NCI-H2171 treated with DMSO at 0.1 percent for 48 hours (cell line): ENCODE measurements around the gene GALNT7.
"Not testable (repeated sequence)": the region's sequence is repeated elsewhere in the genome, so short reads cannot be mapped to it uniquely, and the experiment has no call there.

ENCODE experiments used
- DNase-seq: peaks from one replicate; lab custom pipeline; 2025; lab: John Stamatoyannopoulos, UW

Gene GALNT7

DNA sequence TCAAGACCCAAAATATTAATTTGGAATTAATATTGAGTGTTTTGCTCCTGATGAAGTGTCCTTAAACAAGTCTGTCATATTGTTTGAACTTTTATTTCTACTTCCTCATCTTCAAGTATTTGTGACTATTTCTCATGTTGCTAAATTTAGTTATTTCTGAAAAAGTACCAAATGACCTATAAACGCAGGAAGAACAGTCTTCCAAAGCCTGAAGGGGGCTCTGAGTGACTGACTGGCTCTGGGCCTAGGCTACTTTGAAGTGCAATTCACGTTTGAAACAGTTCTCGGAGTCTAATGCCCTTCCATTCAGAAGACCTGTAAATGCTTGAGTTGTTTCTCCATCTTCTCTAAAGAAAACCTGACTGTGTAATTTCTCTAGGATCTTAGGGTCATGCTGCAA lies 26.5 kb downstream of the GALNT7 start:
- no peak for DNase-seq

DNA sequence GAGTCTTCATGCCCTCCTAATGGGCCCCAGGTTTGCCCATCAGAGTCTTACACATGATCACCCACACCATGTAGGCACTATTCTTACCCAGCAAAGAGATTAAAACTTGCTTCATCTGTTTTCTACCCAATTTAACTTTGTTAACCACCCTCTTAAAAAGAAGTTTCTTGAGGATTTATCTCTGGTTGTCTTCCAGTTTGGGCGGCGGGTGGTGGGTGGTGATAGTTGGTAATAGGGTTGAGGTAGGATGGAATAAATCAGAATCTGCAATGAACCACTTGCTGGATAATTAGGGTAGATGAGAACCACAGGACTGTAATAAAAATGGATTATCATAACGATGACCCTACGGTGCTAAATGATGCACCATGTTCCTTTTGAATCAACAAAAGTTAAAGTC lies 30.9 kb downstream of the GALNT7 start:
- no peak for DNase-seq

DNA sequence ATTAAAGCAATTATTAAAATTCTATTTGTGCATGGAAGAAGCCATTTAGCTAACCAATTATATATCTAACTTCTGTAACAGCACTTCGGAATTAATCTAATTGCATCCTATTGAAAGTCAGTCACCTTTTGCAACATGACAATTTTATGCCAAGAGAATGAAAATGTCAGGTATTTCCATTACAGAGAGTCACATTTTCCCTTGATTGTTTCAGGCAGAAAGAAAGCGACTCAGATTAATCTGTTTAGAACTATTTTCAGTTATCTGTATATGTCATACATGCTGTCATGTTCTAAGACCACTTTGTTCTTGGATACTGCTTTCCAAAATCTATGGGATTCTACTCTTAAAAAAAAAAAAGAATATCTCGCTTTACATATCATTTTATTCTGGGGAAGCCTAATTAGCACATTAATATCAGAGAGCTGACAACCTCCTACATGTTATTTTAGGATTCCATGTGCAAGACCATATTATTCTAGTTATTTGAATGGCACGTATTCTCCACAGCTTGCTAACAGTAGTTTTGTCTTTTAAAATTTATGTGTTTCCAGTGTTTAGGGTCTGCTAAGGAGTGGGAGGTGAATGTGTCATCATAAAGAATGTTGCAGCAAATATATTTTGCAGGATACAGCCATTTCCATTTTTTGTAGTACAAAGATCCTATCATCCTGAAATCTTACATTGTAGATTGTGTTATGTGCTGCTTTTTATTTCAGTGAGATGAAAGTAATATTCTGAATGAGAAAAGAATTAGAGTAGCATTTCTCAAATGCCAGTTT lies 31.7 kb downstream of the GALNT7 start:
- no peak for DNase-seq

DNA sequence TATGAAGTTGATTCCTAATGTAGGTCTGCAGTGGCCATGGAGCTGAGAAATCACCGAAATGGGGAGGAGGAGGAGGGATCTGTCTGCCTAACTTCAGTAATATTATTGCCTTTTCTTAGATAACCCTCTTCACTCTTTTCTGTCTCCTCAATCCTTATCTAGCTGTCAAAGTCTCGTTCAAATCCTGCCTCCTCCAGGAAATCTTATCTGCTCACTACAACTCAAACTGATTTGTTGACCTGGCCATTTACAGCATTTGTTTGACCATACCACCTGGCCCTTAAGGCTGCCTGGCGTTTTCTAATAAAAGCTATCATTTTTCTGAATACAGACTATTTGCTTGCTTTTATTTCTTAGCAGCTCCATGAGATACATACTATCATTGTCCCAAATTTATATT lies 33.8 kb downstream of the GALNT7 start:
- no peak for DNase-seq

DNA sequence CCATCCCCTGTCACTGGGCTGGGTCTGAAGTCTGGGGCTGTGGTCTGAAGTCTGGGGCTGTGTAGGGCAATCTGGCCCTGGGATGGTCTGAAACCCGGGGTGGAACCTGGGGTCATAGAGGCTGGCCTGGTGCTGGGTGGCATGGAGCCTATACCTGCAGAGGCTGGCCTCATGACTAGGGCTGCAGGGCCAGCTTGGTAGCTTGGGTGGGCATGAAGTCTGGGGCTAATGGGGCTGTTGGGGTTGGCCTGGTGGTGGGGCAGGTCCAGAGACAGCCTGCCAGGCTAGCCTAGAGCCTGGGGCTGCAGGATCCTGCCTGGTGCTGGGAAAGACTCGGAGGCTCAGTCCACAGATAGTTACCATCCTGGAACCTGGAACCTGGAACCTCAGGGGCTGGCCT lies 37.0 kb downstream of the GALNT7 start:
- DNase-seq, result no peak

DNA sequence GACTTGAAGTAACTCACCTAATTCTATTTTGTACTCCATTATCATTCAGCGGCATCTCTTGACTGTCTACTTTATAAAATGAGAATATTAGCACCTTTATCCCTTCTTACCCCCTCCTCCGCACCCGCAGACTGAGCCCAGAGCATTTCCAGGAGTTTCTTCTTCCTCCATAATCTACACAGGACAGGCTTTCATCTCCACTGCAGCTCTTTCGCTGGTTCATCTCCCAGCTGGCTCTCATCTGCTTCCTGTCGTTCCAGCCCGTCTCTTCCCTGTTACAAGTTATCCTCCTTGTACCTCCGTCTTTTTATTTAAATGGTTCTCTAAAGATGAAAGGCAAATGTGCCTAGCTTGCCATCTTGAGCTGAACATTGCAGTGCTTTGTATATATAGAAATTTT lies 39.8 kb downstream of the GALNT7 start:
- DNase-seq, result no peak

DNA sequence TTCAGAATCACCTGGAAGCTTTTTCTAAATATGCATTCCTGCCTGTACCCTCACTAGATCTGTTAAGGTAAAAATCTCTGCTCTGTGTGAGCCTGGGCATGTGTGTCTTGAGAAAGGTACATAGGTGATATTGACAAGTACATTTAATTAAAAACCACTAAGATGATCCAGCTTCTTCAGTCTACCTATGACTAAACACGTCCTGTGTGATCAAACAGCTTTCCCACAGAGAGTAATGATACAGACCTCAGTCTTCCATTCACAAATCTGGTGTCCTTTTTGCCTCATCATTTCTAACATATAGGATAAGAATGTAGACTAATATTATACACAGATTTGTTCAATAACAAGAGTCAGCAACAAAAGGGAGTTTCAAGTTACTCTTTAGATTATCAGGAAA lies 42.6 kb downstream of the GALNT7 start:
- no peak for DNase-seq

DNA sequence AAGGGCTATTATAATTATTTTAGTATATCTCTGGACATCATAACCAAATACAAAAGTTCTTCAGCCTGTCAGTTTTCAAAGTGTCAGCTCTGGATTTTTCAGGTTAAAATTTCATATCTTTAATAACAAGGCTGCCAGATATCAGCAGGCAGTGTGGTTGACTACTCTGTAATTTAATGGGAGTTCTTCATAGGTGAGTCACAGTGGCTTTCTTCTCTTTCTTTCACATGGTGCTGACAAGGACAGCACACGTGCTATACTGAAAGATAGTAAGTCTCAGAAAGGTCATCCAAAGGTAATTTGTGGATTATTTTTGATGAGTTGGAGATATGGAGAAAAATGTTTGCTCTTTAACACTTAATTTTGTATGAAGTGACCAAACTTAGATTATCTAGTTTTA lies 43.2 kb downstream of the GALNT7 start:
- no peak for DNase-seq

DNA sequence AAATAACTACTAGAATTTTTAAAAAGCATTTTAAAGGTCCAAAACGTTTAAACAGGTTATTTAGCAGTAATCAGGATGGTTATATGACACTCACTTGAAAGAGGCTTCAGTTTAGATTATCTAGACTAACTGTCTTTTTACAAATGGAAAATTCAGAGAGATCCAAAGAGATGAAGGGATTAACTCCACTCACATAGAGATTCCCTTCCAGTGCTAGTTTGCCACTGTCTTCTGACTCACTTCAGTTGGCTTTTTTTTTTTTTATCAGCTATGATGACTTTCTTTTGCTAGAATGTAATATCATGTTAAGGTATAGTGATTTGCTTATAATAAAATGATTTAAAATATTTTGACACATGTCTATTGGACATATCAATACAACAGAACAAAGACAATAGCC lies 43.8 kb downstream of the GALNT7 start:
- DNase-seq, result no peak

DNA sequence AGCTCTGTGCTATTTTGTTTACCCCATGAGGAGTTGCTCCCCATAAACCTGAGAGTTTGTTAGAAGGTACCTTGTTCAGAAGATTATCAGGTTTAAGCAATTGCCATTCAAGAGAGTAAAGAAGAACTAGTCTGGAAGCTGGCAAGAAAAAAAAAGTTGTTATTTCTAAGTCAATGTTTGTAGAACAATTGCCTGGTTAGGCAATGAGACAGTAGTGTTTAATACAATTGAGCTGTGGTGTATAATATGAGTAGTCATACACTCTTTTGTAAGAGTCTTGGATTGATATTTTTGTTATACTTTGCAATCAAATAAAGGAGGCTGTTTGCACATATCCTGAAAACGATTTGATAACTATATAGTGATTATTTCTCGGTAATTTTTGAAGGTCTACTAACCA lies 44.7 kb downstream of the GALNT7 start:
- DNase-seq, result no peak

DNA sequence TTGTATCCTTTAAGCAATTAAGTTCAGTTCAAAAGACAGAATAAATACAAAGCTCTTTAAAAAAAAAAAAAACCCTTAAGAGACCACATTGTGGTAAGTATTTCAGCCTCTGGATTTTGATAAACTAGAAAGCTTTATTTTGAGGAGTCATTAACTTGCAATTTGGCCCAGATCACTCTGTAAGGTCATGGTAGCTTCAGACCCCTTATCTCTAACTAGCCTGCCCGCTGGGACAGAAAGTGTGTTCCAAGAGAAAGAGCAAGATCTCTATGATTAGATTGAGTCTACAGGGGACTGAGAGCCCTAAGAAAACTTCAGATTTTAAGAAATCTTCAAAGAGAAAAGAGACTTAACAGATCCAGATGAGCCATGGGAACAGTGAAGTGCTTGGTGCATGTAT lies 45.6 kb downstream of the GALNT7 start:
- DNase-seq, result no peak

DNA sequence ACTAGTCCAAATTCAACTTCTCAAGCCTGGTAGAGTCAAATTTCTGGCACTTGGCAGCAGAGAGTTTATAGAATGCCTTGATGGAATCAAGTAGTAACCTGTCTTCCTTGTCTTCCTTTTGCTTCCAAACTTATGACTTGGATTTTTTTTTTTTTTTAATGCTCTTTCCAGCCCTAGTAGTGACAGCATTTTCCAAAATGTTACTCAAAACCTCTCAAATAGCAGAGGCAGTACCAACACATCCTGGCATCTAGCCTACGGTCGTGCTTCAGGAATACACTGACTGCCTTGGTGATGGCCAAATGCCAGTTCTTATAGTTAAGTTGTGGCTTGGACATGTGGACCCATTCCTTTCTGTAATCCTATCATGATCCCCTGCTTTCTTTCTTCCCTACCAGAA lies 46.0 kb downstream of the GALNT7 start:
- no peak for DNase-seq

DNA sequence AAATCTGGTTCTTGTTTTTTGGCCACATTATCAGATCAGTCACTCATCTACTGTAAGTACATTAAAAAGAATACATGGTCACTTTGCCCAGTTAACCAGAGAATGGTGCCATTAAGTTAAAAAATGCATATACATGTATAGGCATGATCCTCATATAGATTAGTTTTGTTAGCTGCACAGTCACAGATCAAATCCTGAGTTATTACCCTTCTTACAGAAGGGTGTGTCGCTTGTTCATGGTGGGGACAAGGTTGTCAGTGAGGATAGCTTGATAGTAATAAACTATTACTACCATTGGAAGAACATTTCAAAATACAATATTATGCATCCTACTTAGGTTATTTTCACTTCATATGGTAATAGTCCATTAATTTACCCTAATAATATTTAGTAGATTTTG lies 48.5 kb downstream of the GALNT7 start:
- DNase-seq, result peak; percentile 12

DNA sequence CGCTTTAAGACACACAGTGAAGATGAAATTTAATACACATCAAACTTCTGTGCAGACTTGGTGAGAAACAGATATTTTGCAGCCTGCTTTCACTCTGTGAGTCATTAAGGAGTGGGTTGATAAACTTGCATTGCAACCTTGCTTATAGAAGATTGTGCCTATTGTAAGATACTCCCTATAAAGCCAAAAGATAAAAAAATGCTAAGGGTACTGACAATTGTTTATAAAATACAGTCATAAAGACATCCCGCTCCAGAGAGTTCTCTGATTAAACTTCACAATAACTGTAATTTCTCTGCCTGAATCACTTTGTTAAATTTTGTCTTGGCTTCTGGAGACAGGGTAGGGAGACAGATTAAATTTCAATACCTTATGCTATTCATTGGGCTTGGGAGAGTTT lies 49.1 kb downstream of the GALNT7 start:
- peak; percentile 74 for DNase-seq

DNA sequence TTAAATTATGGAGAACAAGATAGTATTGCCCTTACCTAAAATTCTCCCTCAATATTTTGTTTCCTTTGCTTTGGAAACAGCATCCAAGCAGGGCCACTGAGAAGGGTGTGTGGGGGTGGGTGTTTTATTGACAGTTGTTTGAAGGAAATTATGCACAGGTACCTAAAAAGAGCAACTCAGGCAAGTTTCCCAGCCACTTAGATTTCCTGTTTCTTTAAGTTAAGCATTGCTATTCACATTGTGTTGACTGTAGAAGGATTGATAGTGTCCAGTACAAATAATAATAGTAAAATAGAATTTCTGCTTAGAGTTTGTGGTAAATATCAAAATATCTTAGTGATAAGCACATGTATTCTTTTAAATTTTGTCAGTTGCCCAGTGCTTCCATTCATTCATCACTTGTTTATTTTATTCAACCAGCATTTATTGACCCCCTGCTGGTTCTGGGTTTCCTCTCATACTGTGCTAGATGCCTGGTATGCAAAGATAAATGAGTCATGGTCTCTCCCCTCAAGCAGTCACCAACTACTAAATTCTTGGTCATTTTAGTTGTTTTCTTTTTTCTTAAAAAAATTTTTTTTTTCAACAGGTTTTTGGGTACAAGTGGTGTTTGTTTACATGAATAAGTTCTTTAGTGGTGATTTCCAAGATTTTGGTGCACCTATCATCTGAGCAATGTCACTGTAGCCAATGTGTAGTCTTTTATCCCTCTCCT lies 50.0 kb downstream of the GALNT7 start:
- peak; percentile 38 for DNase-seq

DNA sequence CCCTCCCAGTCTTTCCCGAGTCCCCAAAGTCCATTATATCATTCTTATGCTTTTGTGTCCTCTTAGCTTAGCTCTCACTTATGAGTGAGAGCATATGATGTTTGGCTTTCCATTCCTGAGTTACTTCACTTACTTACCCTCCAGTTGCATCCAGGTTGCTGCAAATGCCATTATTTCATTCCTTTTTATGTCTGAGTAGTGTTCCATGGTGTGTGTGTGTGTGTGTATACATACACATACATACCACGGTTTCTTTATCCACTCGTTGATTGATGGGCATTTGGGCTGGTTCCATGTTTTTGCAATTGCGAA lies 50.5 kb downstream of the GALNT7 start:
- DNase-seq, result not testable (repeated sequence)

DNA sequence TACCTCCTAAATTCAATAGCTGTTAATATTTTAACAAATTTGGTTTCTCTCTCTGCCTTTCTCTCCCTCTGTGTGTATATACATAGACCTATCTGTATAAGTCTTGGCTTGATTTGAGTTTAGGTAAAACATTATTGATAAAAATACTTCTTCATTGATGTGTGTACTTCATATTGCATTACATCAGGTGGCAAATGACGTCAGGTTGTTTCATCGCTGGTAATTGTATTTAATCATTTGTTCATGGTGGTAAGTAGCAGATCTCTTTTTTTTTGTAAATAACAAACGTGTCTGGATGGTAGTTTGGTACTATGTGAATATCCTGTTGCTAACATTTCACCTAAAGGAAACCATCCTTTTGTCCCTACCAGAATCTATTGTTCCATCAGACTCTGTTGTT lies 55.1 kb downstream of the GALNT7 start:
- no peak for DNase-seq

DNA sequence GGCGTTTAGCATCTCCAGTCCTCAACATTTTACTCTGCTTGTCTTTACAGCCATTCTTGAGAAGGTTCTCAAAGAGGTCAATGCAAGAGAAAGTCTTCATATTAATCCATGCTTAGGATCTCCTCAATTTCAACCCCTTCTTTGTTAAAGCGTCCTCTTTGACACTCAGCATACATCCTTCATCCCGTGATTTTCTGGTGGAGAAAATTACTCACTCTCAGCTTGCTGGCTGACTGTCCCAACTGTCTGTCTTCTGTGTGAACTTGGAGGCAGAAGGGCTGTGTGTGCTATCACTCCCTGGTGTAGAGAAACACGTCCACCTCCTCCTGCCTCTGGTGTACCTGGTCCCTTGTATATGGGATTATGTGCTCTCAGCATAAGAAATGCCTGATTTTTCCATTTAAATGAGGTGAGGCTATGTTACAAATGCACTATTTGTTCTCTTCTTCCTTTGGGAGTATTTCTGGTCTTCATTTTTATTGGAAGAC lies 57.8 kb downstream of the GALNT7 start:
- DNase-seq, result no peak

DNA sequence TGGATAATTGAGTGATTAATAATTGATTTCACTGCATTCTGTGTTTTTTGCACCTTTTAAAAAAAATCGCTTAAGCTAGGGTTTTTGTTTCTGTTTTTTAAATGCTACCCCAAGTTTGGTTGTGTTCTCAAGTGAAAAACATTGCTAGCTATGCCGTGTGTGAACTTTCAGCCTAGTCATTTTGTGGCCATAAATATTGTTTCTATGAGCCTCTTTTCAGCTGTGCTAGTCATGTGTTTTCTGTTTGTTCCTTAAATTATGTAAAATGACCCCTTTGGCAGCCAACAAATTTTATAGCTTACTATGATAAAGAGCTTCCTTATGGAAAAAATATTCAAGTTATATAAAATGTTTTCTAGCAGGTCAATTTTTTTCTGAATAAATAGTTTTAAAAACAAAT lies 59.1 kb downstream of the GALNT7 start:
- no peak for DNase-seq

DNA sequence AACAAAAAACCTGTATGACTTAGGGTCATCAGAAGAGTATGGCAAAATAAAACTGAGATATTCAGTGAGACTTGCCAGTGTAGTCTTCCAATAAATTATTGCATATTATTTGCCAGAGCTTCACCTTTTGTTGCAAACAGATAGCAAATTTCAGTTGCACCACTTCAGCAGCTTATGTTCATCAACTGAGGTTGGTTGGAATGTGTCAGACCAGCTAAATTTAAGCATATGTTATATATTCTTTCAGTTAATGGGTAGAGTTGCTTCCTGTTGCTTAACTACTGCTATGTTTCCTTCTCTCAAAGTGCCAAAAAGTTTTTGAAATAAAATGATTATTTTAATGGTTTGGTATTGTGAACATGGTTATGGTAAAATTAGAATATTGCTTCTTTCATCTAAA lies 61.5 kb downstream of the GALNT7 start:
- no peak for DNase-seq

DNA sequence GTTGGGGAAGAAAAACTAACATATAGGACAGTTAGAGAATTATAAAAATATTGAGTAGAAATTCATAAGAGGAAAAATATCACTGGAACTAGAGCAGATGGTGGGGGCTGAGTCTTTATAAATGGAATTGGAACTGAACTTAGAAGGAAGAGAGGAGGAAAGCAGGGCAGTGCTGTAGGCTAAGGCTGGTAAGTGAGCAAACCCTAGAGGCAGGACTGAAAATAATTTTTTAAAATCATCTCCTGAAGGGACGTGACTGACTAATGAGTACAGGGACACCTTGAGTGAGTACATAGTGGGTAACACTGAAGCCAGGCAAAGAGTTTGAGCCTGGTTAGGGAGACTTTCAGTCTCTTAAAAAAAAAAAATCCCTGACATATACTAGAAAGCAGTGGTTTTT lies 63.3 kb downstream of the GALNT7 start:
- peak; percentile 34 for DNase-seq

DNA sequence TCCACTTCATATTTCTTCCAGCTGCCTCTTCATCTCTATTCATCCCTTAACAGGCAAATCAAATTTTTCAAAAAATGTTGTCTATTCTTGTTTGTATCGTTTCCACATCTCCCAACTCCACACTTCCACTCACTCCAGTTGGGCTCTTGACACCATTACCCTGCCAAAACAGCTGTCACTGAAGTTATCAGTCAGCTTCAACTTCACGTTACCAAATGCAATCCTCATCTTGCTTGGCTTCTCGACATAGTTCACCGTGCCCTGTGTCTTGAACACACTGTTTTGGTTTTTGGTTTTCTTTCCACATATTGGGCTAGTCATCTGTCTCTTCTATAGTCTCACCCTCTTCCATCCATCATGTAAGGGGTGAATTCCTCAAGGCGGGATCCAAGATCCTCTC lies 65.2 kb downstream of the GALNT7 start:
- DNase-seq, result no peak

DNA sequence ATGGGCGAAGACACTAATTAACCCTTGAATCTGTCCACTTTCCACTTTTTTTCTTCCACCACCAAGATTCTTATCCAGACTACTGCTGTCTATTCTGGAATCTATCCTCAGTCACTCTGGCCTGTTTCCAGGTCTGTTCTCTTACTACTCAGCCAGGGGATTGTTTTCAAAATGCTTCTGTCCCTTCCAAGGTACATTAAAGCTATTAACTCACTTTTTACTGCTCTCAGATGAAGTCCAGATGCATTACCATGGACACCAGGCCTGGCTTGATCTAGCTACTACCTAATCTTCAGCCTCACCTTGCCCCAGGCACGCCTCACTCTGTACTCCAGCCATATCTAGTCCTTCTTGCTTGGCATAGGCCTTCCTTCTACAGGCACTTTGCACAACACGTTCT lies 66.4 kb downstream of the GALNT7 start:
- no peak for DNase-seq

DNA sequence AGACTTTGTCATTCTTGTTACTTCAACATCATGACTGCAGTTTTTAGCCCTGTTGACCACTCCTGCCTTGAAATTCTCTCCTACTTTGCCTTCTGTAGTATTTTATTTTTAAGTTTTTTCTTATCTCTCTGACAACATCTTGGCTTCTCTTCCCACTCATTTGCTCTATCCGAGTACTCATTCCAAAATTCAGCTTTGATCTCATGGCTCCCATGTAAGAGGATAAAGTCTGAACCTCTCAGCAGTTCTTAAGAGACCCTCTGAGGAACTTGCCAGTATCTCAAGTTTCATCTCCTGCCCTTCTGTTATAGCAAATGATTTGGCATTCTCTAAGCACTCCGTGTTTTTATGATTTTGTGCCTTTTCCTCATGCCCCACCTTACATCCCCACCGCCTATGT lies 67.7 kb downstream of the GALNT7 start:
- no peak for DNase-seq
